Measurements from ENCODE around the gene KIAA1210. TPM values are rescaled to one million over a fixed set of nuclear protein-coding genes. Genes with fewer than 3 reads are reported as not detected.

The KIAA1210 gene
- total and polyA plus RNA-seq, 2 of the 4 experiments (the other 2 are of a cell fraction), result not detected

DNA sequence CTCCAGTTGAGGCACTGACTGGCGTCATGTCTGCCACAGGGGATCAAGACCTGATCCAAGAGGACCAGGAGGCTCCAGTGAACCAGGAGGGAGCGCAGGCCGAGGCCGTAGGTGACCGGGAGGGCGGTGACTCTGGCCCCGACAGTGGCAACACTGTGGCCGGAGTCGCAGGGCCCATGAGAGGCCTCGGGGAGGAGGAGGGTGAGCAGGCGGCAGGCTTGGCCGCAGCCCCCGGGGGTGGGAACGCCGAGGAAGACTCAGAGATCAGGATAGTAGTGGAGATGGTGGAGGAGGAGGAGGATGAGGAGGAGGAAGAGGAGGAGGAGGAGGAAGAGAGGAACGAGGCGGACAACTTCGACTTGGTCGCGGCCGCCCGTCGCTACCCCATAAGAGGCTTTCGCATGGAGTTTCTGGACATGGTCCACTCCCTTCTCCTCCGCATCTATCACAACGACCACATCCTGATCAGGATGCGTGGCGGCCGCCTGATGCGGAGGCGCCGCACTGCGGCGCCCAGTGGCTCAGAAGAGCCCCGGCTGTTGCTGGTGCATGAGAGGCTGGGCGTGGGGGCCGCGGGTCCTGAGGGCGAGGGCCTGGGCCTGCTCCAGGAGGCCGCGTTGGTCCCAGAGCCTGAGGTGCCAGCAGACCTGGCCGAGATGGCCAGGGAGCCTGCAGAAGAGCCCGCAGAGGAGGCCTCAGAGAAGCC lies 54.3 kb downstream of the KIAA1210 start:
- H4K91ac ChIP-seq (ENCODE audit: insufficient read depth, low read depth, low read length), result no peak overlapping the region
- no peak overlapping the region for H3K27ac ChIP-seq (ENCODE audit: insufficient read depth, low read length)
- no peak for DNase-seq
- peaks cover 2% of the 10 kb centered on the region; the same call in 1 of the 2 replicates for H3K27me3 ChIP-seq (ENCODE audit: control insufficient read depth, insufficient read depth, low read length)
- H2BK120ac ChIP-seq (ENCODE audit: low read depth, low read length), result no peak overlapping the region
- H2AK9ac ChIP-seq (replicated peaks; ENCODE audit: low read depth, low read length, poor library complexity), result no peak overlapping the region
- intact Hi-C loops (cut with micrococcal nuclease), result no loop called here
- H3K9ac ChIP-seq (ENCODE audit: low read depth, low read length), result no peak overlapping the region
- H4K5ac ChIP-seq (ENCODE audit: low read depth, low read length), result no peak overlapping the region
- no peak overlapping the region for H2BK15ac ChIP-seq (ENCODE audit: low read depth, low read length)
- no peak overlapping the region for H3K56ac ChIP-seq (ENCODE audit: extremely low read depth, insufficient read depth, low read length)
- H3K9me3 ChIP-seq (ENCODE audit: control insufficient read depth, insufficient read depth, low read length), result no peaks in the 10 kb centered on the region
- no peaks in the 10 kb centered on the region for H3K9me1 ChIP-seq (ENCODE audit: insufficient read depth, low read length)
- TF ChIP-seq FOS (IDR thresholded peaks at IDR 0.05; ENCODE audit: low read depth, low read length), result no peak
- TF ChIP-seq BHLHE40 (IDR thresholded peaks at IDR 0.05; ENCODE audit: low read depth, low read length), result no peak
- in situ Hi-C loops (cut with MboI; ENCODE audit: low sequenced_read_pairs), result loop anchor here (5.0 kb wide), 1 partner anchor 226 kb away; no protein-coding TSS in a partner anchor
- H3K14ac ChIP-seq (replicated peaks; ENCODE audit: low read depth, low read length), result no peak overlapping the region
- H3K4ac ChIP-seq (ENCODE audit: low read depth, low read length), result no peak overlapping the region
- ChIA-PET CTCF (no interaction called here), POLR2A (ENCODE audit: unreplicated experiment) (no interaction called here)
- H2AK5ac ChIP-seq (ENCODE audit: low read depth, low read length), result no peak overlapping the region
- no peaks in the 10 kb centered on the region for H3K79me1 ChIP-seq (ENCODE audit: low read depth in 1 of 2, low read length in 2 of 2)
- no peak overlapping the region for H2BK20ac ChIP-seq (ENCODE audit: low read depth, low read length)
- no peaks in the 10 kb centered on the region for H4K20me1 ChIP-seq (ENCODE audit: insufficient read depth, low read length)
- no peak overlapping the region for H3K4me3 ChIP-seq (ENCODE audit: insufficient read depth, low read depth, low read length)
- no peak overlapping the region for H4K8ac ChIP-seq (ENCODE audit: low read depth in 2 of 2, low read length in 2 of 2)
- H2AFZ ChIP-seq (replicated peaks; ENCODE audit: low read length, poor library complexity), result no peak overlapping the region
- H3K36me3 ChIP-seq (ENCODE audit: control insufficient read depth, insufficient read depth, low read length), result no peaks in the 10 kb centered on the region
- H2BK5ac ChIP-seq (ENCODE audit: low read depth, low read length, poor library complexity, severe bottlenecking), result no peak overlapping the region
- dilution Hi-C loops (cut with HindIII; ENCODE audit: low sequenced_read_pairs, unreplicated experiment), result no loop called here
- no peak overlapping the region for H3K18ac ChIP-seq (ENCODE audit: low read depth, low read length)
- no peak overlapping the region for H3K23ac ChIP-seq (ENCODE audit: low read depth, low read length)
- no TSS peak for BruUV-seq (replicated peaks)
- H3K4me2 ChIP-seq (ENCODE audit: low read depth, low read length), result no peak overlapping the region
- no peaks in the 10 kb centered on the region for H3K4me1 ChIP-seq (ENCODE audit: control insufficient read depth, insufficient read depth, low read length)
- WGBS, 2 experiments (ENCODE audit: extremely low coverage in 2 of 2, insufficient read length in 1 of 2), result 74% methylated on average over 10 of the region's 43 CpGs; no CpG with 5 or more reads in 1 of the 2 experiments
- no peak for ATAC-seq (ENCODE audit: low read depth)

Data from IMR-90 (cell line).